WTC11 (cell line): ENCODE data around the gene ZC3H12D.

Experiments
- CREB1 ChIP-seq: sonication (generic); formaldehyde crosslinking; IDR thresholded peaks from 2 replicates; pipeline ENCODE4 v1.8.0; 2023; ENCODE audit warnings: mild to moderate bottlenecking, missing genetic modification reagents
- E2F1 ChIP-seq: sonication (generic); formaldehyde crosslinking; IDR thresholded peaks from 2 replicates; pipeline ENCODE4 v1.8.0; 2022; ENCODE audit warnings: mild to moderate bottlenecking, missing genetic modification reagents
- ESRRA ChIP-seq: sonication (generic); formaldehyde crosslinking; IDR thresholded peaks from 2 replicates; pipeline ENCODE4 v1.8.1; 2022; ENCODE audit warnings: mild to moderate bottlenecking, missing genetic modification reagents, borderline replicate concordance
- HMGA2 ChIP-seq: fragments of 250-450 bp; sonication (Bioruptor Pico); IDR thresholded peaks from 2 replicates; pipeline ENCODE4 v1.4.0; 2021; ENCODE audit warnings: mild to moderate bottlenecking, moderate library complexity
- MAX ChIP-seq: sonication (generic); formaldehyde crosslinking; IDR thresholded peaks from 2 replicates; pipeline ENCODE4 v1.8.0; 2022; ENCODE audit warnings: mild to moderate bottlenecking, missing genetic modification reagents
- TP53 ChIP-seq: sonication (generic); formaldehyde crosslinking; IDR thresholded peaks from 2 replicates; pipeline ENCODE4 v1.8.1; 2023; ENCODE audit warnings: mild to moderate bottlenecking, missing genetic modification reagents
- ZNF263 ChIP-seq: sonication (generic); formaldehyde crosslinking; IDR thresholded peaks from 2 replicates; pipeline ENCODE4 v1.8.1; 2022; ENCODE audit warnings: low read depth, mild to moderate bottlenecking, moderate library complexity, missing genetic modification reagents
- ZNF532 ChIP-seq: fragments of 250-450 bp; sonication (Bioruptor Pico); IDR thresholded peaks from 2 replicates; pipeline ENCODE4 v1.9.0; 2021; ENCODE audit warnings: mild to moderate bottlenecking, borderline replicate concordance
- TF ChIP-seq, protein P1 (sequence below): sonication (generic); formaldehyde crosslinking; IDR thresholded peaks from 2 replicates; pipeline ENCODE4 v1.8.0; 2022; ENCODE audit warnings: mild to moderate bottlenecking, missing genetic modification reagents
- TF ChIP-seq, protein P2 (sequence below): sonication (generic); formaldehyde crosslinking; IDR thresholded peaks from 2 replicates; pipeline ENCODE4 v1.8.1; 2023; ENCODE audit warnings: mild to moderate bottlenecking, missing genetic modification reagents

DNA sequence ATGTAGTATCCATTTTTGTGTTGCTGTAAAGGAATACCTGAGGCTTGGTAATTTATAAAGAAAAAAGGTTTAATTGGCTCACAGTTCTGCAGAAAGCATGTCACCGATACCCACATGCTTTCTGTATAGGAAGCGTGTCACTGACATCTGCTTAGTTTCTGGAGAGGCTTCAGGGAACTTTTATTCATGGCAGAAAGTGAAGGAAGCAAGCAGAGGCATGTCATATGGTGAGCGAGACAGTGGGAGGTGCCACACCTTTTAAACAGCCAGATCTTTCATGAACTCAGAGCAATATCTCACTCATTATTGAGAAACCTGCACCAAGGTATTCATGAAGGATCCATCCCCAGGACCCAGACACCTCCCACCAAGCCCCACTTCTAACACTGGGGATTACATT lies 81.3 kb downstream of the ZC3H12D start:
- TF ChIP-seq ESRRA (CRISPR knock-in tag) (no peak), TP53 (CRISPR knock-in tag) (no peak), HMGA2 (no peak), E2F1 (no peak), MAX (CRISPR knock-in tag) (no peak), ZNF263 (CRISPR knock-in tag) (no peak), CREB1 (no peak), ZNF532 (CRISPR knock-in tag) (no peak)
- TF ChIP-seq, protein P1, sequence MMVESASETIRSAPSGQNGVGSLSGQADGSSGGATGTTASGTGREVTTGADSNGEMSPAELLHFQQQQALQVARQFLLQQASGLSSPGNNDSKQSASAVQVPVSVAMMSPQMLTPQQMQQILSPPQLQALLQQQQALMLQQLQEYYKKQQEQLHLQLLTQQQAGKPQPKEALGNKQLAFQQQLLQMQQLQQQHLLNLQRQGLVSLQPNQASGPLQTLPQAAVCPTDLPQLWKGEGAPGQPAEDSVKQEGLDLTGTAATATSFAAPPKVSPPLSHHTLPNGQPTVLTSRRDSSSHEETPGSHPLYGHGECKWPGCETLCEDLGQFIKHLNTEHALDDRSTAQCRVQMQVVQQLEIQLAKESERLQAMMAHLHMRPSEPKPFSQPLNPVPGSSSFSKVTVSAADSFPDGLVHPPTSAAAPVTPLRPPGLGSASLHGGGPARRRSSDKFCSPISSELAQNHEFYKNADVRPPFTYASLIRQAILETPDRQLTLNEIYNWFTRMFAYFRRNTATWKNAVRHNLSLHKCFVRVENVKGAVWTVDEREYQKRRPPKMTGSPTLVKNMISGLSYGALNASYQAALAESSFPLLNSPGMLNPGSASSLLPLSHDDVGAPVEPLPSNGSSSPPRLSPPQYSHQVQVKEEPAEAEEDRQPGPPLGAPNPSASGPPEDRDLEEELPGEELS (CRISPR knock-in tag), result no peak
- TF ChIP-seq, protein P2, sequence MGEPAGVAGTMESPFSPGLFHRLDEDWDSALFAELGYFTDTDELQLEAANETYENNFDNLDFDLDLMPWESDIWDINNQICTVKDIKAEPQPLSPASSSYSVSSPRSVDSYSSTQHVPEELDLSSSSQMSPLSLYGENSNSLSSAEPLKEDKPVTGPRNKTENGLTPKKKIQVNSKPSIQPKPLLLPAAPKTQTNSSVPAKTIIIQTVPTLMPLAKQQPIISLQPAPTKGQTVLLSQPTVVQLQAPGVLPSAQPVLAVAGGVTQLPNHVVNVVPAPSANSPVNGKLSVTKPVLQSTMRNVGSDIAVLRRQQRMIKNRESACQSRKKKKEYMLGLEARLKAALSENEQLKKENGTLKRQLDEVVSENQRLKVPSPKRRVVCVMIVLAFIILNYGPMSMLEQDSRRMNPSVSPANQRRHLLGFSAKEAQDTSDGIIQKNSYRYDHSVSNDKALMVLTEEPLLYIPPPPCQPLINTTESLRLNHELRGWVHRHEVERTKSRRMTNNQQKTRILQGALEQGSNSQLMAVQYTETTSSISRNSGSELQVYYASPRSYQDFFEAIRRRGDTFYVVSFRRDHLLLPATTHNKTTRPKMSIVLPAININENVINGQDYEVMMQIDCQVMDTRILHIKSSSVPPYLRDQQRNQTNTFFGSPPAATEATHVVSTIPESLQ (CRISPR knock-in tag), result no peak
